MCF 10A (cell line): ENCODE measurements around the gene SPG21. TPM values are rescaled to one million over a fixed set of nuclear protein-coding genes. Genes with fewer than 3 reads are reported as not detected.

ENCODE experiments used
- BruUV-seq: library from RNA; stranded (reverse); fragments of 400-500 nt; replicated peaks from 2 replicates; lab custom pipeline; 2021; lab: Mats Ljungman, UMichigan
- CTCF ChIA-PET: fragments of 300-600 bp; sonication (Branson Sonifier 250); formaldehyde crosslinking; extraction: SDS; loops from one replicate; lab custom pipeline; 2021; ENCODE audit warnings: antibody characterized with exemption, inconsistent platforms; lab: Yijun Ruan, JAX
- POLR2A ChIA-PET: fragments of 300-600, 350-650 bp; sonication (Branson Sonifier 250); formaldehyde crosslinking; extraction: SDS; loops from one replicate; lab custom pipeline; 2020; ENCODE audit warnings: antibody characterized with exemption, inconsistent platforms; lab: Yijun Ruan, JAX
- DNase-seq: peaks from one replicate; pipeline ENCODE4 v3.0.0-alpha.2; 2018; ENCODE audit not compliant: unreplicated experiment
- H3K27ac Mint-ChIP-seq: one replicate; pipeline ENCODE4 v1.8.0; 2022; ENCODE audit warnings: mild to moderate bottlenecking, low read depth, mixed read lengths; ENCODE audit not compliant: unreplicated experiment
- H3K27me3 Mint-ChIP-seq: one replicate; pipeline ENCODE4 v1.8.0; 2022; ENCODE audit warnings: mixed read lengths; ENCODE audit not compliant: insufficient read depth, unreplicated experiment
- H3K36me3 Mint-ChIP-seq: one replicate; pipeline ENCODE4 v1.8.0; 2022; ENCODE audit warnings: mild to moderate bottlenecking, moderate library complexity, mixed read lengths; ENCODE audit not compliant: insufficient read depth, unreplicated experiment
- H3K4me1 Mint-ChIP-seq: one replicate; pipeline ENCODE4 v1.8.0; 2022; ENCODE audit warnings: mixed read lengths; ENCODE audit not compliant: insufficient read depth, unreplicated experiment
- H3K4me3 Mint-ChIP-seq: one replicate; pipeline ENCODE4 v1.8.0; 2022; ENCODE audit warnings: mild to moderate bottlenecking, moderate library complexity, mixed read lengths; ENCODE audit not compliant: unreplicated experiment
- H3K9me3 Mint-ChIP-seq: one replicate; pipeline ENCODE4 v1.8.0; 2022; ENCODE audit warnings: mixed read lengths; ENCODE audit not compliant: unreplicated experiment
- intact Hi-C: fragments of 100-400 bp; cut with micrococcal nuclease; formaldehyde crosslinking; loops from 2 replicates; pipeline ENCODE4 v1.14.1; 2022
- total RNA-seq: library from RNA; stranded (reverse); gene quantifications from 2 replicates; pipeline ENCODE4 v1.2.3, GENCODE V29; 2022
- TF ChIP-seq, protein P1 (sequence below): fragments of 200-600 bp; IDR thresholded peaks from one replicate; pipeline ENCODE4 v1.8.0; 2022; ENCODE audit warnings: antibody characterized with exemption, mild to moderate bottlenecking; ENCODE audit not compliant: unreplicated experiment

Gene SPG21
- total RNA-seq, 1 experiment from 2014 or later = 63.1 TPM

DNA sequence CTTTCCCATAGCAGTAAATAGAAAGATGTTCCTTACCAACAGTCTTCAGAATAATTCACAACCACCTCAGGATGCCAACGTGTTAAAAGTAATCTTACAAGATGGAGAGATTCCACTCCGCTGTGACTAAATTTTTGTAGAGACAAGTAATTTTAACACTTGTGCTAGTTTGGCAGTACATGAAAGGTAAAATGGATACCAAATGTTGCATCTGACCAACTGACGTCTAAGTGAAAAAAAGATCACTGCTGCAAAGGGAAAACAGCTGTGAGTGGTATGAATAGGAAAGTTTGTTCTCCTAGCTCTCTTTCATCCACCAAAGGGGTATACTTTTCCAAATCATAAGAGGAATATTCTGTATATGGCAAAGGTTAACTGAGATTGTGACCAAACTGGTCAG, 2.6 kb downstream of the SPG21 start:
- no peaks in the 10 kb centered on the region for H3K9me3 Mint-ChIP-seq
- ChIA-PET CTCF (interaction anchor here (0.6 kb wide), 1 partner anchor 18 kb away, joined by 3 read pairs; no protein-coding TSS in a partner anchor), POLR2A (interaction anchor here (1.1 kb wide), 1 partner anchor 17 kb away, joined by 4 read pairs; no protein-coding TSS in a partner anchor)
- no peaks in the 10 kb centered on the region for H3K27me3 Mint-ChIP-seq
- H3K4me1 Mint-ChIP-seq = peaks cover 6% of the 10 kb centered on the region
- no peak overlapping the region for H3K27ac Mint-ChIP-seq
- TF ChIP-seq, protein P1, sequence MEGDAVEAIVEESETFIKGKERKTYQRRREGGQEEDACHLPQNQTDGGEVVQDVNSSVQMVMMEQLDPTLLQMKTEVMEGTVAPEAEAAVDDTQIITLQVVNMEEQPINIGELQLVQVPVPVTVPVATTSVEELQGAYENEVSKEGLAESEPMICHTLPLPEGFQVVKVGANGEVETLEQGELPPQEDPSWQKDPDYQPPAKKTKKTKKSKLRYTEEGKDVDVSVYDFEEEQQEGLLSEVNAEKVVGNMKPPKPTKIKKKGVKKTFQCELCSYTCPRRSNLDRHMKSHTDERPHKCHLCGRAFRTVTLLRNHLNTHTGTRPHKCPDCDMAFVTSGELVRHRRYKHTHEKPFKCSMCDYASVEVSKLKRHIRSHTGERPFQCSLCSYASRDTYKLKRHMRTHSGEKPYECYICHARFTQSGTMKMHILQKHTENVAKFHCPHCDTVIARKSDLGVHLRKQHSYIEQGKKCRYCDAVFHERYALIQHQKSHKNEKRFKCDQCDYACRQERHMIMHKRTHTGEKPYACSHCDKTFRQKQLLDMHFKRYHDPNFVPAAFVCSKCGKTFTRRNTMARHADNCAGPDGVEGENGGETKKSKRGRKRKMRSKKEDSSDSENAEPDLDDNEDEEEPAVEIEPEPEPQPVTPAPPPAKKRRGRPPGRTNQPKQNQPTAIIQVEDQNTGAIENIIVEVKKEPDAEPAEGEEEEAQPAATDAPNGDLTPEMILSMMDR = no peak
- no TSS peak for BruUV-seq
- no peak for DNase-seq
- no peak overlapping the region for H3K4me3 Mint-ChIP-seq
- peaks cover 24% of the 10 kb centered on the region for H3K36me3 Mint-ChIP-seq
- intact Hi-C loops = no loop called here

DNA sequence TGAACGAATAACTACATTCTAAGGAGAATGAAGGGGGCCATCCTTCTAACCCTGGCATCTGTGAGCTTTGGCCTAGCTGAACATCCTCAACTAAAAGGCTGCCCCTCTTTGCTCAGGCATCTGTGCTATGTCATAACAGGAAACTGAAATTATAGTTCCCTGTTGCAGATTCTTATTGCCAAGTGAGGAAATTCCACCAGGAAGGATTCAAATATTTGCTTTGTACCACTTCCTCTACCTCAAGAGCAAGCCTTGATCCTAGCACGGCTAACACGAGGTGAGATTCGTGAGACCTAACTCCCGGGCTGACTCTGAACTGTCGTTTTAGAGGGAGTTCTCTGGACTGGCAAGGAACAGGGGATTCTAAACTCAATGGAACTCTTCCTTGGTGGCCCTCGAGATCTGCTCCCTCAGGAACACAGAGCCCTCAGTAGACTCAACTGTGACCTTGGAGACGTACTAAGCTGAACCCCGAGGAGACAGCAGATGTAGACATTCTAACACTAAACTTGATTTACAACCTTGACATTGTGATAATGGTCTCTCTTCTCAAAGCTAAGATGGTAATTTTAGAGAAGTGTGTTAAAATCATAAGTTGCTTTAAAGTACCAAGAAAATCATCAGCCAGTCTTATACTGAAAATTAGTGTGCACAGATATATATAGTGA, 4.2 kb downstream of the SPG21 start:
- intact Hi-C loops = no loop called here
- no peak overlapping the region for H3K4me3 Mint-ChIP-seq
- H3K36me3 Mint-ChIP-seq = peaks cover 41% of the 10 kb centered on the region
- BruUV-seq = no TSS peak
- TF ChIP-seq, protein P1 = no peak
- DNase-seq = no peak
- no peak overlapping the region for H3K27ac Mint-ChIP-seq
- no peaks in the 10 kb centered on the region for H3K27me3 Mint-ChIP-seq
- ChIA-PET POLR2A (interaction anchor here (0.5 kb wide), 1 partner anchor 9 kb away, joined by 3 read pairs; no protein-coding TSS in a partner anchor), CTCF (interaction anchor here (0.6 kb wide), 1 partner anchor 29 kb away, joined by 3 read pairs; no protein-coding TSS in a partner anchor)
- H3K9me3 Mint-ChIP-seq = no peaks in the 10 kb centered on the region
- H3K4me1 Mint-ChIP-seq = peaks cover 6% of the 10 kb centered on the region

DNA sequence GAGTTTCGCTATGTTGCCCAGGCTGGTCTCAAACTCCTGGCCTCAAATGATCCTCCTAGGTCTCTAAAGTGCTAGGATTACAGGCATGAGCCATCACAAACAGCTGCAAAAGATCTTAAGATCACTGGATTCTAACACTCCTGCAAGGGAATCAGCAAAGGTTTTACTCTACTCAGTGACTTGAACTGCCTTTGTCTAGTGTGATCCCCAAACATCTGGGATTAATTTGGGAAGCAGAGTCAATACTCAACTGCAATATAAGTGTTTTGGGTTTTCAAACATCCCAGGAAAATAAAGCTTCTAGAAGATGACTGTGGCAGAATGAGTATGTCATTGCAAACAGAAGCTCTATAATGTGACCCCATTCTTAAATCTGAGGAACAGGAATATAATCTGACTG, 7.2 kb downstream of the SPG21 start:
- intact Hi-C loops = no loop called here
- no peak for DNase-seq
- CTCF ChIA-PET = no interaction called here
- no peaks in the 10 kb centered on the region for H3K9me3 Mint-ChIP-seq
- peaks cover 6% of the 10 kb centered on the region for H3K4me1 Mint-ChIP-seq
- H3K27me3 Mint-ChIP-seq = no peaks in the 10 kb centered on the region
- no peak overlapping the region for H3K4me3 Mint-ChIP-seq
- BruUV-seq = no TSS peak
- POLR2A ChIA-PET = no interaction called here
- TF ChIP-seq, protein P1 = no peak
- H3K36me3 Mint-ChIP-seq = peaks cover 58% of the 10 kb centered on the region
- H3K27ac Mint-ChIP-seq = no peak overlapping the region

DNA sequence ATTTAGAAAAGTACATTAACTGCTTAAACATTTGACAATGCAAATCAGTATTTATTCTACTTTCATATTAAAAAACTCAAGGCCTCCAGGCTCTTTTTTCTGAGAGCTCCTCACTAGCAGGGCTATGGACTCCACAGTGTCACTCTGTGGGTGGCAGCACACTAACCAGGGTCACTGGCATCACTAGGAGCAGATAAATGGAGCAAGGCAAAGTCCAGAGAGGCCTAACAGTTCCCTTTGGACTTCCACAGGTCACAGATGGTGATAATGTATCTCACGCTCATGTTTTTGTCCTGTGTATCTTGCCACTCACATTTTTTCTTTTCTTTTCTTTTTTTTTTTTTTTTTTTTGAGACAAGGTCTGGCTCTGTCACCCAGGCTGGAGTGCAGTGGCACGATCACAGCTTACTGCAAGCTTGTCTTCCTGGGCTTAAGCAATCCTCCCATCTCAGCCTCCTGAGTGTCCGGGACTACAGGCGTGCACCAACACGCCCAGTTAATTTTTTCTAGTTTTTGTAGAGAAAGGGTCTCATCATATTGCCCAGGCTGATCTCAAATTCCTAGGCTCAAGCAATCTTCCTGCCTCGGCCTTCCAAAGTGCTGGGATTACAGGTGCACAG, 7.8 kb downstream of the SPG21 start:
- Mint-ChIP-seq H3K36me3 (peaks cover 62% of the 10 kb centered on the region), H3K27ac (no peak overlapping the region), H3K4me1 (peaks cover 3% of the 10 kb centered on the region), H3K4me3 (no peak overlapping the region), H3K27me3 (no peaks in the 10 kb centered on the region), H3K9me3 (no peaks in the 10 kb centered on the region)
- TF ChIP-seq, protein P1 = no peak
- BruUV-seq = no TSS peak
- CTCF ChIA-PET = no interaction called here
- DNase-seq = no peak
- POLR2A ChIA-PET = interaction anchor here (1.4 kb wide), 1 partner anchor 8 kb away, joined by 4 read pairs; the partner anchor contains the start of gene SPG21
- intact Hi-C loops = no loop called here
